ENCODE data around the gene POU2F2. TPM values are rescaled to one million over a fixed set of nuclear protein-coding genes. Genes with fewer than 3 reads are reported as not detected.
A peak's percentile ranks its signal among the peaks of the same experiment; 100 is the strongest.

The POU2F2 gene
- total and polyA plus RNA-seq, 9 of the 15 experiments (the other 6 are each of a cell fraction or from before 2014, with no cell fraction given), result 0.03 to 0.68 (median 0.14) TPM

- TF ChIP-seq ZBTB40 (IDR thresholded peaks at IDR 0.05), result no peak
- TF ChIP-seq ZBTB40 (CRISPR knock-in tag; IDR thresholded peaks at IDR 0.05), result no peak
- TF ChIP-seq PHTF2 (CRISPR knock-in tag; IDR thresholded peaks at IDR 0.05), result no peak
- TF ChIP-seq RBM25 (IDR thresholded peaks at IDR 0.05; ENCODE audit: low read depth, low read length, severe bottlenecking), result peak; percentile 72
- TF ChIP-seq CTBP1 (IDR thresholded peaks at IDR 0.05; ENCODE audit: borderline replicate concordance), result no peak
- no peak for TF ChIP-seq MYNN (IDR thresholded peaks at IDR 0.05)
- no peak for TF ChIP-seq MYNN (CRISPR knock-in tag; IDR thresholded peaks at IDR 0.05)
- no peak for TF ChIP-seq NR2C2 (CRISPR knock-in tag; IDR thresholded peaks at IDR 0.05)
- no peak for TF ChIP-seq NR2C2 (tag; IDR thresholded peaks at IDR 0.05)
- no peak for TF ChIP-seq ZNF592 (IDR thresholded peaks at IDR 0.05)
- no peak for TF ChIP-seq ZNF764 (CRISPR knock-in tag; IDR thresholded peaks at IDR 0.05; ENCODE audit: low read depth)
- TF ChIP-seq ERF (CRISPR knock-in tag; IDR thresholded peaks at IDR 0.05), result no peak
- no peak for TF ChIP-seq GATA2 (CRISPR knock-in tag; IDR thresholded peaks at IDR 0.05)
- TF ChIP-seq MAZ (CRISPR knock-in tag; conservative IDR thresholded peaks at IDR 0.05 in 1 of 2, IDR thresholded peaks at IDR 0.05 in 1 of 2), result no peak
- no peak for TF ChIP-seq RBM34 (IDR thresholded peaks at IDR 0.05; ENCODE audit: borderline replicate concordance, insufficient read depth, low read length)
- no peak for TF ChIP-seq TRIM28 (IDR thresholded peaks at IDR 0.05)
- TF ChIP-seq FOXM1 (IDR thresholded peaks at IDR 0.05; ENCODE audit: low read depth), result no peak
- TF ChIP-seq FOXM1 (CRISPR knock-in tag; IDR thresholded peaks at IDR 0.05; ENCODE audit: low read depth), result no peak
Observed at GRCh38 chr19:42110658-42111057, 21.6 kb downstream of the POU2F2 start (continued).

All from K562 (cell line).